SKM-1 treated with dmso at 0.1 percent for 144 hours (cell line): Measurements from ENCODE around the gene PATE3.

ENCODE experiments used
- DNase-seq: peaks from one replicate; lab custom pipeline; 2025; ENCODE audit not compliant: unreplicated experiment; lab: John Stamatoyannopoulos, UW

Gene PATE3, protein sequence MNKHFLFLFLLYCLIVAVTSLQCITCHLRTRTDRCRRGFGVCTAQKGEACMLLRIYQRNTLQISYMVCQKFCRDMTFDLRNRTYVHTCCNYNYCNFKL

GRCh38 chr11:125787827-125788226 is at the start of gene PATE3:
TSS of gene PATE3 (plus strand) at chr11:125788127. CDS start at chr11:125788152, 25 bp downstream.
- DNase-seq: no peak

DNA sequence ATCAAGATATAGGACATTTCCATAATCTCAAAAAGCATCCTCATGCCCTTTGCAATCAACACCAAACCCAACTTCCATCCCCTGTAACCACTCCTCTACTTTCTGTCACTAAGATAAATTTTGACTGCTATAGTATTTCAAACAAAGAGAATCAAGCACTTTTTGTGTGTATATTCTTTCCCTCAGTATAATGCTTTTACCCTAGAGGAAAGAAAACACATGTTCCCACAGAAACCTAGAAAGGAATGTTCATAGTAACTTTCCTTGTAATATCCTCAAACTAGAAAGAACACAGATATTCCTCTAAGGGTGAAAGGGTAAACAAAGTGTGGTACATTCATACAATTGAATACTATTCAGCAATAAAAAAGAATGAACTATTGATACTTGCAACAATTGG is 47.3 kb upstream of the PATE3 start:
- no peak for DNase-seq

DNA sequence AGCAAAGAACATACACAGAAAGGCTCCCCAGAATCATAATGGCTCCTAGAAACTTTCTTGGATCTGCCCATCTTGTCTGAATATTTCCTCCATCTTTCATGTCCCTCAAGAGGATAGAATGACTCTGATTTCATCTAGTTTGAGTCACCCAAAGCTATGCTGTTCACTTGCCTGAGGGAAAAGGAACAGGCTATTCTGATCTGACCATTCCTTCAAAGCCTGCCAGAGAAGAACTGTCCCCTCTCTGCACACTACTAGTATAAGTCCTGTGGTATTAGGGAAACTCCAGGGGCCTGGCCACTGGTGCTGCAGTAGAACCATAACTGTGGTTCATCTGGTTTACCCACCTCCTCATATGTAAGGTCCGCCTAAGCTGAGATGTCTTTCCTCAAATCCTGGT is 44.2 kb upstream of the PATE3 start:
- DNase-seq: no peak

DNA sequence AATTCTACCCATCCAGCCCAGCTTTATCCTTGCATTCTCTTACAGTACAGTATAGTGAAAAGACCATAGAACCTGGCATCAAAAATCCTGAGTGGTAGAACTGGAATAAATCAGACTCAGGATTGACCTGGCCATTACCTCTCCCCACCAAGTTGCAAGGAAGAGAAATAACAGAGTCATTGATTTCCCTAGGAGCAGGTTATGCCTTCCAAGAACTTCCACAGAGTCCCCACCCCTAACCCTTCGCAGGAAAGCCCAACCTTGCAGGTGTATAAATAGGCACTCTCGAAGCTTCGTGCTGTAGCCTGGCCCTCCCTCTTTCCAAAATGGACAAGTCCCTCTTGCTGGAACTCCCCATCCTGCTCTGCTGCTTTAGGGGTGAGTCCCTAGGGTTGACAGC is 41.9 kb upstream of the PATE3 start, which contains the start of gene PATE1:
TSS of gene PATE1 (plus strand) at position 301 of the 400 bp plus-strand sequence. CDS start at position 327, 26 bp downstream.
- DNase-seq: no peak

- no peak for DNase-seq
These were observed 37.3 kb upstream of the PATE3 start for GRCh38 chr11:125750629-125751028.

DNA sequence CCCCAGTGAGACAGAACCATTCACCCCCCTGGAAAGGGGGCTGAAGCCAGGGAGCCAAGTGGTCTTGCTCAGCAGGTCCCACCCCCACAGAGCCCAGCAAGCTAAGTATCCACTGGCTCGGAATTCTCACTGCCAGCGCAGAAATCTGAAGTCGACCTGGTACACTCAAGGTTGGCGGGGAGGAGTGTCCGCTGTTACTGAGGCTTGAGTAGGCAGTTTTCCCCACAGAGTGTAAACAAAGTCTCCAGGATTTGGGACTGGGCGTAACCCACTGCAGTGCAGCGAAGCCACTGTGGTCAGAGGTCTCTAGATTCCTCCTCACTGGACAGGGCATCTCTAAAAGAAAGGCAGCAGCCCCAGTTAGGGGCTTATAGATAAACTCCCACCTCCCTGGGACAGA is 31.9 kb upstream of the PATE3 start:
- DNase-seq: no peak

- no peak for DNase-seq
These were observed 25.5 kb upstream of the PATE3 start for GRCh38 chr11:125762445-125762844.

GRCh38 chr11:125763483-125763882 is 24.4 kb upstream of the PATE3 start:
- no peak for DNase-seq

DNA sequence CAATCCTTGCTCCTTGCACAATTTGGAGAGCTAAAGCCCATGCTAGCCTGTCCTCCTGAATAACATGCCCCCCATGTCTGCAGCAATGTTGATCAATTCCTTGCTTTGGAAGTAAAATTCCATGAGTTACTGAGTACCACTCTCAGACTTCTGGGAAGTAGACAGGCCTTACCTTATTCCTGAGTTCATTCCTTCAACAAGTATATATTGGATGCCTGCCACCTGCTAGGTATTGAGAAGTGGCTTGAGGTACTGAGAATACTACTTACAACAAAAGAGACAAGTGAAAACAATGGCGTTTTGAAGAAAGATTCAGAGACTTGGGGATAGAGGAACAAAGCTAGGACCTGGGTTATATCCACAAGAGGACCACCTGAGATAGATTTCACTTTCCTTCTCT is 21.7 kb upstream of the PATE3 start:
- DNase-seq: no peak

- no peak for DNase-seq
These were observed 19.4 kb upstream of the PATE3 start for GRCh38 chr11:125768336-125769046.

DNA sequence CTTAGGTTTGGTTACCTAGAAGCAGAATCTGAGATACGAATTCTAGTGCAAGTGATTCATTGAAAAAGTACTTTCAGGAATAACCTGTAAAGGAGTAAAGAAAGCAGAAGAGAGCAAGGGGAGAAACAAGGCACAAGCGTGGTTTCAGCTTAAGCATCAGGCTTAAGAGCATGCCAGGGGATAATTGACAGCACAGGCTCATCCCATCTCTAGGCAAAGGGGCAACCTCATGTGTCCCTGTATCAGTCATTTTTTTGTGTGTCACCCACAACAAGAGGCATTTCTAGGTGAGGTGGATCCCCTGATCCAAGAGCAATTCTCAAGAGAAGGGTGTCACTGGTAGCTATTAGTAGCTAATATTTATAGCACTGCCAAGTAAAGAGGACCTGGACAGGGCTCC is 17.3 kb upstream of the PATE3 start:
- no peak for DNase-seq

DNA sequence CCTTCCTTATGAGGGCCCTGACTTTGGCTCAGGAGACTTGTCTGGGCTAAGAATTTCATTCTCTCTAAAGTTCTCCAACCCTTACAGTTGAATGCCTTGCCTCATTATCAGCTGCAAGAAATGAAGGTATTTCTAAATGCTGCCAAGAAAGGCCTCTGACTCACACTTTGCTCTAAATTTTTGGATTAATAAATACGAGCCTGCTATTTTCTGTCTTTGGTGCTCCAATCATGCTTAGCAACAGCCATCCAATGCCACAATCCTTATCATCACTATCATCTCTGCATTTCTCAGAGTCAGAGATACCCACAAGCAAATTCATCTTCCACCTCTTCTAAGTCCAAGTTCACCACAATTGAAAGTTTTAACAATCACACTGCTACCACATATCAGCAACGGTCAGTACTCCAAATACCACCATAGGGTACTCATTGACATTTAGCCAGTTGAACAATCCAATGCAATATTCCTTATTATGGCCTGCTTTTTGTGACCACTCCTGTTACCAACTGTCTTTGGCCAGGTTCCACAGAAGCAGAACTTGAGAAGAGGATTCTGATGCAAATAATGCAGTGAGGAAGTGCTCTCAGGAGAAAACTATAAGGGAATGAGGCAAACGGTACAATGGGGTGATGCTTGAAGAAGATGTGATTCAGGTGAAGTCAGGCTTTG is 15.0 kb upstream of the PATE3 start:
- DNase-seq: no peak

GRCh38 chr11:125773516-125773915 is 14.4 kb upstream of the PATE3 start:
- DNase-seq: no peak

- DNase-seq: no peak
These were observed 10.6 kb upstream of the PATE3 start for GRCh38 chr11:125777309-125777708.

DNA sequence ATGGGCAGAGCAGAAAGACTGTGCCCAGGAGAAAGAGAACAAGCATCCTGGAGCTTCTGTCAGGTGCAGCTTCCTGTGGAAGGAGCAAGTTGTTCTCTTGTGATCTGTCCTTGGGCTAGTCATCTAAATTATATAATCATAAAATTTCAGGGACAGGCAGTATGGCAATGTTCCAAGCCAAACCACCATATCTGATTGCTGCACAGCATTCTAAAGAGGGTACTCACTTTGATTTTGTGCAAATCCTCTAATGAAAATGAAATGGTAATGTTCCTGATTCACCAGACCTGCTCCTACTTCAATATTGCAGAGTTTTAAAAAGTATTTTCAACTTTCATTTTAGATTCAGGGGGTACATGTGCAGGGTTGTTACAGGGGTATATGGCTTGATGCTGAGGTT is 9.2 kb upstream of the PATE3 start, which contains the start of gene PATE2:
TSS of gene PATE2 (minus strand) at position 101 of the 400 bp plus-strand sequence. CDS start at position 46, 55 bp downstream.
- no peak for DNase-seq

- no peak for DNase-seq
These were observed 3.2 kb upstream of the PATE3 start for GRCh38 chr11:125784678-125785077.

GRCh38 chr11:125790825-125791224 is 2.9 kb downstream of the PATE3 start:
- no peak for DNase-seq

- no peak for DNase-seq
These were observed 9.7 kb downstream of the PATE3 start for GRCh38 chr11:125797641-125798040.

GRCh38 chr11:125799808-125800207 is 11.9 kb downstream of the PATE3 start:
- no peak for DNase-seq

- no peak for DNase-seq
These were observed 14.5 kb downstream of the PATE3 start for GRCh38 chr11:125802387-125802786.

DNA sequence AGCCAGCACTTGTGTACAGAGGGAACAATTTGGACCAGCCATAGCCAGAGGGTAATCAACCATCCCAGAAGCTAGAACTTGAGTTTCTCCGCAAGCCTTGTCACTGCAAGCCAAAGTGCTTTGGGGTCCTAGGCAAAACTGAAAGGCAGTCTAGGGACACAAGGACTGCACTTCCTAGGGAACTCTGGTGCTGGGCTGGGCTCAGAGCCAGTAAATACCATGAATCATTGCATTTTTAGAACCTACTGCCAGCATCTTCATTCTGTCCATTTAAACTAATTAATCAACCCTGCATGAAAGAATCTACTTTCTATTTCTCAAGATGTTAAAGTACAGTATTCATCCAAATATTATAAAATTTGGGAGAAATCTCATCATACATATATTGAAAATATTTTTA is 20.0 kb downstream of the PATE3 start:
- no peak for DNase-seq

- no peak for DNase-seq
These were observed 45.1 kb downstream of the PATE3 start, which contains the start of gene PATE4 for GRCh38 chr11:125833016-125833415. TSS of gene PATE4 (plus strand) at chr11:125833316. CDS start at chr11:125833360, 44 bp downstream.
